ENCODE data around the gene DSCAML1.
"Not testable (repeated sequence)": the region's sequence is repeated elsewhere in the genome, so short reads cannot be mapped to it uniquely, and the experiment has no call there.

DSCAML1 gene

DNA sequence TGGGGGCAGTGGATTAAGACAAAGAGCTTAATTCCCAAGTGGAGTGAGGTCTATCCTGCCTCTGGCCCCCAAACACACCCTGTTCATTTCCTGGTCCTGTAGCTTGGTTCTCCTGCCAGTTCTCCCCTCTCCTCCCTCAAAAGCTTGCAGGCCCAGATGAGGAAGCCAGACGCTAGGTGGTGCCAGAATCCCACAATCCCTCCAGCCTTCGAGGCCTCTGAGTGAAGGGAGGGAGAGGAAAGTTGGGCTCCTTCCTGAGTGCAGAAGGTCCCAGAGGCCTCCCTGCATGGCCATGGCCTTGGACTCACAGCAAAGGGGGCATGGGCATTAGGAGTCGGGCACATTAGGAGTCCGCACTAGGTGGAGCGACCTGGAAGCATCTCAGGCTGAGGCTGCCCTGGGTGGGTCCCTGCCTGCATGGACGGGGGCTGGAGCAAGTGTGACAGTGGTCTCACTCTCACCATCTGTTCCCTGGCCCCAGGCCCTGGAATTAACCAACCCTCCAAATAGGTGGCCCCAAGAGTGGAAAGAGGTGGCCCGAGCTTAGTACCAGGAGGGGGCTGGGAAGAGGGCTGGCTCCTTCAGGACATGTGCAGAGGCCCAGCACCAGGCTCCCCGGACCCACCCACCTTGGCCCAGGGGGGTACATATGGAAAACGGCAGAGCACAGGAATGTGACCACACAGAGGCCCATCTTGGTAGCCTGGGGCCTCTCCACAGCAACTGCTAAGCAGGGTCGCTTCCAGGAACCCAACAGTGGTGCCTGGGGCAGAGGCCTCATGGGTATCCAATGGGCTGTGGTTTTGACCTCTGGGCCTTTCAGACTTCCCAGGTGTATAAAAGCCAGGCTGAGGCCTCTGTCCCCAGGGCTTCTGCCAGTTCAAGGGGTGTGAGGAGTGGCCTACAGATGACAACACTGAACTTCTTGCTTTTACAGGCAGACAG lies 22.4 kb upstream of the DSCAML1 start:
- DNase-seq (ENCODE audit: low read depth) = peak; percentile 11

DNA sequence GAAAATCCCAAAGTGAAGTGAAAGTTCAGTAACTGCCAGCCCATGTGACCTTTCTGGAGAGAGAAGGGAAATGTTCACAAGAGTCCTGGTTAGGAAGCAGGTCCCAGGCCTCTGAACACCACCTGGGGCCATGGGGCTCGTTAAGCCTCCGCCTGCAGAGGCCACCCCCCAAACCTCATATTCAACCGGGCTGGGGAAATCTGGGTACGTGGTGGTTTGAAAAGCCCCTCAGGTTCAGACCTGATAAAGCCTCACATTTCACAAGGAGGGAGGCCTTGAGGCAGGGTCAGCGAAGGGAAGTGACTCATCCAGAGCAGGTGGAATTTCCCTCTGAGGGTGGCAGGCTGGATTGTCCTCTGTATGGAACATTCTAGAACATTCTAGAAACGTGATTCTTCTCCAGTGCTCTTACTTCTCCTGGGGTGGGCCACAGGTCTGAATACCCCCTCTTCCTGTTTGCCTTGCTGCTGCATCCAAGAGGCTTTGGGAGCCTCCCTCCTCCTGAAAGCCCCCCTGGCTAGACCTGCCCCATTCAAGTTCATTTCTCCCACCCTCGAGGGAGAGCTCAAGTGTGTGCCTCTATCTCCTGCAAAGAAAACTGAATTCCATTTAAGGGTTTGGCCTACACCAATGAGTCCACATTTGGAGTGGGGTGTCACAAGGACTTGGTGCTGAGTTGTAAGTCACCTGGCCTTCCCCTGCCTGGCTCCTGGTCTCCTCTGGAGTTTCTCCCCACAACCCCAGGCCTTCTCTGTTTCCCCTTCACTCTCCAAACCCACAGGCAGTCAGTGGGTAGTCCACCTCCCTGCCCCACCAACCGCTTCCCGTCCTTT lies 21.2 kb upstream of the DSCAML1 start:
- no peak for DNase-seq (ENCODE audit: low read depth)

DNA sequence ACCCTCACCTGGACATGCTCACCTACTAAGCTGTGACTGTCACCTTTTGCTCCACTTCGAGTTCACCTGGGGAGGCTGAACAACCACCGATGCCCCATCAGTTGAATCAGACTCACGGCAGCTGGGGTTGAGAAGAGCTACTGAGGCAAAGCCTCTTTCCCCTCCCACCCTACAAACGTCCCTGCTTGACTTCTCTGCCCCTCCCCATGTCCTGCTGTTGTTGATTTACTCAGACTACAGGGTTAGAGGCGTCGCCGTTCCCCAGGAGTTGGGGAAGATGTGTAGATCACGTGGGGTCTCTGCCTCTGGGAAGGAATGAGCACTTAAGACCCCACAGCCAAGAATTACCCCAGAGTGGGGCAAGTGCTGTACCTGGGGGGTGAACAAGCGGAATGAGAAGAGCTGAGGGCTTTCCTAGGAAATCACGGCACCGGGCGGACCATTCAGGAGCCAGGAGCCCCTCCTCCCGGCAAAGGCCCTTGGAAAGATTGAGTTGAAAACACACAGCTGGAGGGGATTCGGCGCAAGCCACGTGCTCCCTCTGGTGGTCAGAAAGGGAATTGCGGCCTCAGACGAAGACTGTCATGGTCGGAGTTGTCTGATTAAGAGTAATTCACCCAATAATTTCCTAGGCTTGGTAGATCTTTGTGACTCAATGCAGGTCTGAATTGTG lies 20.5 kb upstream of the DSCAML1 start:
- DNase-seq (ENCODE audit: low read depth) = peak; percentile 28

DNA sequence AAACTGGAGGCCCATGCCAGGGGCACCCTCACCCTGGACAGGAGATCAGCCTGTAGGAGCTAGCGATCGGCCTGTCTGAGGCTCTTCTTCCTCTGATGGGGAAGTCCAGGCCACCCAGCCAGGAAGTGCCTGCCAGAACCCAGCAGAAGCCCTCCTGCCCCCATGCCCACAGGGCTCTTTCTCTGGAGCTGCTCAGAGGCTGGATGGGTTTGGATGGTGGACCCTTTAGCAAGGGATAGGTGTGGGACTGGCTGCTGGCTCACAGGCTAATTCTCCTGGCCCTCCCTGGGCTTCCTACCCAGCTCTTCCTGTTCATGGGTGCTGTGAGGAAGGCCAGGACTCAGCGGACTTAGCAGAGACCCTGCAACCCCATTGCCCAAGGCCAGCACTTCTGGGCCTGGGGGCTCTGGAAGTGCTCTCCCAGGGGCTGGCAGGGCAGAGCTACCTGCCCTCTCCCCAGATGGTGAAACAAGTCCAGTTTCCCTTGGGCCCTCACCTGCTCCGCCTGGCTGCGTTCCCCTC lies 19.9 kb upstream of the DSCAML1 start:
- DNase-seq (ENCODE audit: low read depth) = no peak

DNA sequence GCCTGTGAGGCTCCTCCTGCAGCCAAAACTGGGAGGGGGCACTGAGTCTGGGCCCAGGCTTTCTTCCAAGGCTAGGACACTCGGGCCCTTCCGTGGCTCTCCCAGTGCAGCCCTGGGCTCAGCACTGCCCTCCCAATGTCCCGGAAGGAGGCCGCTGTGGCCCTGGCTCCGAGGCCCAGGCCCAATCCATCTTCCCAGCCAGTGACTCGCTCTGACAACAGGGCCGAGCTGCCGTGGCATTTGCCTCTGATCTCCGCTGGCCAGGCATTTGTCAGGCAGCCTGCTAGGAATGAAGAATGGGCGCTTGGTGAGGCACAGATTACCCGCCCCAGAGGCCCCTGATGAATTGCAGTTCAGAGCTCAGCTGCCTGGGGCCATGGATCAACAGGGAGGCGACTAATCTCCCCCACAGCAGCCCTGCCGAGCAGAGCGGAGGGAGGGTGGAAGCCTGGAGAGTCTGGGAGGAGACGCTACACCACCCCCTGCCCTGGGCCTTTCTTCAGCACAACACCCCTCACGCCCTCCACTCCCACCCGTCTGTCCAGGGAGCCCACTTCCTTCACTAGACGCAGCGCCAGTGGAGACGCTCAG lies 19.2 kb upstream of the DSCAML1 start:
- no peak for DNase-seq (ENCODE audit: low read depth)

DNA sequence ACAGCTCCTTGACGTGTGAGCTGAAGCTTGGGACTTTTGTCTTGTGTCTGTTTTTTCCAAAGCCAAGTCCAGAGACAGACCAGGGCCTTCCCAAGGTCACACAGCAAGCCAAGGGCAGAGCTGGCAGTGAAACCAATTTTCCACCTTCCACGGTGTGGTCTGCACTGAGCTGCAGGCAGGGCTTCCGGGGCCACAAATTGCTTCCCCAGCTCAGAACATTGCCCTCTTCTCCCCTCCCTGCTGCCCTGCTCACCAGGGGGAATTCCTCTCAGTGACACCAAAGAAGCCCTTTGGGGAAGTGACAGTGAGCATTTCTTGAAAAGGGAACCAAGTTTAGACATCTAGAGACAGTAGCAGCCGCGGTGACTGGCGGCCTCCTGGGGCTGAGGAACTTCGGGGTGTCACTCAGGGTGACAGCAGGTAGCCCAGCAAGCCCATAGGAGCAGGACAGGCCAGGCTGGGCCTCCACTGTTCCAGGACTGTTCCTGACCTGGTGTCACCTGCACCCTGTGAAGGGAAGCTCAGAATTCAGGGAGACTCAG lies 18.3 kb upstream of the DSCAML1 start:
- no peak for DNase-seq (ENCODE audit: low read depth)

DNA sequence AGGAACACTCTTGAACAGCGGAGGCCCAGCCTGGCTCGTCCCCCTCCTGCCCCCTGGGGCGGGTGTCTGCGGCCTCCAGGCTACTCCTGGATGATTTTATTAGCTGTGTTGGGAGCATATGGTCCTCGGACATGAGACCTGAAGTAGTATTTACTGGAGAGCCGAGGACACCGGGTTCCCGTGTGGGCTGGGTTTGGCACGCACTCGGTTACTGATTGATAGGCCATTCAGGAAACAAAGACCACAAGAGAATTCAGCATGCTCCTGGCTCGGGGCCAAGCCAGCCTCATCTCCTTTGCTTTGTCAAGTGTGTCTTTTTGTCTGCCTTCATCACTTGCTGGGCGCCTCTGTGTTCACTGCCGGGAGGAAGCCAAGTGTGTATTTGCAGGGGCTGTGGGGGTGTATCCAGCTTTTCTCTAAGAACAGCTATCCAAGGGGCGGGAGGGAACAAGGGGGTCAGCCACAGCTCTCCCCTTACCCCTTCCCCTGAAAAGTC lies 17.8 kb upstream of the DSCAML1 start:
- no peak for DNase-seq (ENCODE audit: low read depth)

DNA sequence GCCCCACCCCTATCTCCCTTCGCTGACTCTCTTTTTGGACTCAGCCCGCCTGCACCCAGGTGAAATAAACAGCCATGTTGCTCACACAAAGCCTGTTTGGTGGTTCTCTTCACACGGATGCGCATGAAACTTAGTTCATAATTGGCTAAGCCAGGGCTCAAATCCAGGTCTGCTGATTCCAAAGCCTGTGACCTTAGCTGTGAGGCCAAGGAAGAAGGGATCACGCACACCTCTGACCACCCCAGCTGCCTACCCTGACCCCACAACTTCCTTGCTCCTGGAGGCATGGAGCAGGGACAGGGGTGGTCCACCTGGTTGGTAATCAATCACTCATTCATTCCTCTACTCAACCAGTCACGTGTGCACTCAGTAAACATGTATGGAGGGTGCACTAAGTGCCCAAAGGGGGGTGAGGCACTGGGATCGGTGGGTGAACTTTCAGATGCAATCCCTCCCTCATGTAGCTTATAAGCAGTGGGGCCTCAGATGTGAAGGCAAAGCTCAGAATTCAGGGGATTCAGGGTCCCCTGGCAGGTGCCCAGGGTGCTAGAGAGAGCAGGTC lies 17.3 kb upstream of the DSCAML1 start:
- DNase-seq (ENCODE audit: low read depth) = no peak

DNA sequence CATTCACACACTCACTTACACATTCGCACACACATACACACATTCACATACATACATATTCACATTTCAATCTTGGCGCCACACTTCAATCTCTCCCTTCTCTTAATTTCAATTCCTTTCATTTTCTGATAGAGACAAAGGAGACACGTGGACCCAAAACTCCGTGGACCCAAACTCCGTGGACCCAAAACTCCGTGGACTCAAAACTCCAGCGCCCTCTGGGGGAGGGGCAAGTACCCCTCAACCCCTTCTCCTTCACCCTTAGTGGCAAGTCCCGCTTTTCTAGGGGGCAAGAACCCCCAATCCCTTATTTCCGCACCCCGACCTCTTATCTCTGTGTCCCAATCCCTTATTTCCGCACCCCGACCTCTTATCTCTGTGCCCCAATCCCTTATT lies 13.0 kb upstream of the DSCAML1 start:
- not testable (repeated sequence) for DNase-seq (ENCODE audit: low read depth)

DNA sequence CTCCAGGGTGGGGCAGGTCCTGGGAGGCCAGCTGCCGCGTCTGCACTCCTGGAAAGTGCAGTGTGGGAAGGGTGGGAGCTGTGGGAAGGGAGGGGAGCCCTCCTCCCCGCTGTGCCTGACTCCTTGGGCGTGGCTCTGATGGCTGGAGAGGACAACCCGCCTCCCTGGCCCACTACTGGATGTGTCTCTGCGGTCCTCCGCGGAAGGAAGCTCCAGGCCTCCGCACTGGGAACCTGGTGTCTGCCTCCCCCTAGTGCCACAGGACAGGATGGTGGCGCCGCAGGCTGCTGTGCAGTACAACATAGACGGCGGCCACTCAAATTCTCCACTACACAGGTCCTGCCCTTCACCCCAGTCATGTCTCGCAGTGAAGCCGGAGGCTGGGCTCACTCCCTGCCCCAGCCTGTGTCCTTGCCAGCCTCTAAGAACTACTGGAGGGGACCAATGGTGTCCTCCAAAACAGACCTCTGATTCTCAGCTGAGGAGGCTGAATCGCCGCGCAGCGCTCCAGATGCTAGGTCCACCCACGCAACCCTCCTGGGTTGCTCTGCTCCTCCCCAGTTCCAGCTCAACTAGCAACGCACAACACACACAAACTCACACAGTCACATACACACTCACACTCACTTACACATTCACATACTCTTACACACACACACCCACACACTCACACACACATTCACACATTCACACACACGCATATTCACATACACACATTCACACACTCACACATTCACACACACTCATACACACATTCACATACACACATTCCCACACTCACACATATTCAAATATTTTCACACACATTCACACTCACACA lies 12.4 kb upstream of the DSCAML1 start:
- DNase-seq (ENCODE audit: low read depth) = peak; percentile 8

DNA sequence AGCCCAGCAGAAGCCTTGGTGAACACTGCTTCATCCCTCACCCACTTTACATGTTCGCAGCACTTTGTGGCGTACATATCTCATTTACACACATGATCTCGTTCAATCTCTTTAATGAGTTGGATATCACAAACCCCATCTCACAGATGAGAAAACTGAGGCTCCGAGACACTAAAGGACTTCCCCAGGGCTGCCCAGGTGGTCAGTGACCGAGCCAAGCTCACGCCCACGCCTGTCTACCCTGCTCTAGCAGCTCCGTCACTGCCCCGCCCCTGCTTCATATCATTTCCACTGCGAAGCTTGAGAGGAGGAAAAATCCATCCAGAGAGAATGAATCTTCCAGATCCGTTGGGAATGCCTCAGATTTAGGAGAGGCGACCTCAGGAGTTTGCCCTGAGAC lies 11.8 kb upstream of the DSCAML1 start:
- DNase-seq (ENCODE audit: low read depth) = no peak

DNA sequence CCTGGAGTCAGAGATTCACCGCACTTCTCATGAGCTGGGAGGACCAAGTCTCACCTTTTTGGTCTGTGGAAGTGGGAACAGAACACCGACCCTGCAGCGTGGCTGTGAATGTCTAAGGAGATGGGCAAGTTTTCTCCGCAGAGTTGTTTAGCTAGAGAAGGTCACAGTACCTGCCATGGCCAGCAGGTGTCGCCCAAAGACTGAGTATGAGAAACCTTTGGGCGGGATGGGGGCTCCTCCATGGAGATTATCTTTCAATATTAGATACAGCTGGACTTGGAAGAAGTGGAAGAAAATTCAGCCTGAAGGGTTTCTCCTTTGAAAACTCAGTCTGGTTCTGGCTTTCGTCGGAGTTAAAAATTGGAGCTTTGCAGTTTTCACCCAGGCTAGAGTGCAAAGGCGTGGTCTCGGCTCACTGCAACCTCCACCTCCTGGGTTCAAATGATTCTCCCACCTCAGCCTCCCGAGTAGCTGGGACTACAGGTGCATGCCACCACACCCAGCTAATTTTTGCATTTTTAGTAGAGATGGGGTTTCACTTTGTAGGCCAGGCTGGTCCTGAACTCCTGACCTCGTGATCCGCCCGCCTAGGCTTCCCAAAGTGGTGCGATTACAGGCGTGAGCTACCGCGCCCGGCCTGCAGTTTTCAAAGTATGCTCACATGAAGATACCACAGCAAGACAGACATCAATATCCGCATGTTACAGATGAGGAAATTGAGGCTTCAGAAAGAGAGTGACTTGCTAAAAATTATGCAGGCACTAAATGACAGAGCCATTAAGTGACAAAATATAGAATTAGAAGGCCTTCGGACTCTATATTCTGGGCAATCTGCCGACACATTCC lies 10.7 kb upstream of the DSCAML1 start:
- DNase-seq (ENCODE audit: low read depth) = peak; percentile 8

DNA sequence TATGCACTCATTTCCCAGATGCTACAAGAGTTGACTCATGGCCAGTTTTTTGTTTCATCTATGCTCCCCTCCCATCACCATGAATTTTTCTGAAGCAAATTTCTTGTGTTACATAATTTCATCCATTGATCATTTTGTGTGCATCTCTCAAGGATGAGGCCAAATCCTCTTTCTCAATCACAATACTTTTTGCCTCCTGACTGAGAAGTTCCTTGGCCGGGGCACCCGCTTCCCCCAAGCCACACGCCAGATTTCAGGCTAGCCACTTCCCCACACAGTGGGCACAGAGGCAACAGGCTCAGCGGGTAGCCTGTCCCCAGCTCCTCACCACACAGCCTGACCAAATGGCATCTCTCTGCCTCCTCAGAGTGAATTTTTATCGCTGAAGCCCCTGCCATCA lies 9.8 kb upstream of the DSCAML1 start:
- DNase-seq (ENCODE audit: low read depth) = no peak

DNA sequence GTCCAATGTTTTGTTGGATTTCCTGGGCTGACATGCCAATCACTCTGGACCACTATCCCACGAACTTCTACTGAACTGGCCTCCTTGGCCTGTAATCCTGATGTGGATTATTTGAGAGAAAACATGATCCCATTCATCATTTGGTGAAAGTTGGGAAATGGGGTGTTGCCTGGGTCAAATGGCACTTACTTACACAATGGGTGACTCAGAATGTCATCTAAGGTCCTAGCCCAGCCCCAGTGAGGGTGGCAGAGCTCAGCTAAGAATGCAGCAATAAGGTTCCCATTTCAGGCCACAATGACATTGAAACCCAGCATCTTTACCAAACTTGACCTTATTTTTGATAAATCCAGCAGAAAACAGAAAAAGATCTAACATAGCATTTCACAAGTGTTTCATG lies 8.0 kb upstream of the DSCAML1 start:
- no peak for DNase-seq (ENCODE audit: low read depth)

DNA sequence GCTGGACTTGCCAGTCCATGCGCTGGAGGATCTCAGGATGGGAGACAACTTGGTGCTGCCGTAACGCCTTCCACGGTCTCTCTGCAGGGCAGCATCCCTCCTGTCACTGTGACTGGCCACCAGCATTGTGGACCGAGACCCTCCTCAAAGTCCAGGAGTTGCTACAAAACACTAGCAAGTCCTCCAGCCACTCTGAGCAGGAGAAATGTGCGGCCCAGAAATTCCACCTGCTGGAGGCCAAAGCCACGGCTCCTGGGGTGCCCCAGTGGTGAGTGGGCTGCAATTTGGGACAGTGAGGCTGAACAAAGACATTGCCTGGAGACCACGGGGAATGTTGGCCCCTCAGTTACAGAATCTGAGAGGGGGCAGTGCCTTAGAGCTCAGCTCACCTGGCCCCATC lies 6.9 kb upstream of the DSCAML1 start:
- no peak for DNase-seq (ENCODE audit: low read depth)

DNA sequence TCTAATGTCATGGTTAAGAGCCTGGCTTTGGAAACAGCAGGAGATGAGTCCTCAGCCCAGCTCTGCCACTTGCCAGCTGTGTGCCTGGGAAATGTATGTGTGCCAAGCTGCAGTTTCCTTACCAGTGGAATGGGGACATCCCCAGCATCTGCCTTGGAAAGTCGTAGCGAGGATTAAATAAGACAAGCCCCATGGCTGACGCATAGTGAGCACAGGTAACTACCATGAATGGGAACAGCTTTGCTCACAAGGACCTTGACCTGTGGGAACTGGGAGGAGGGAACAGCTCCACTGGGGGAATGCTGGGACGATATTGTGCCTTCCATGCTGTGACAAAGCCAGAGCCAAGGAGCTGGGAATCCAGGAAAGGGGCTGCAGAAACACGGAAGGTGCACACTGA lies 2.6 kb upstream of the DSCAML1 start:
- DNase-seq (ENCODE audit: low read depth) = no peak

DNA sequence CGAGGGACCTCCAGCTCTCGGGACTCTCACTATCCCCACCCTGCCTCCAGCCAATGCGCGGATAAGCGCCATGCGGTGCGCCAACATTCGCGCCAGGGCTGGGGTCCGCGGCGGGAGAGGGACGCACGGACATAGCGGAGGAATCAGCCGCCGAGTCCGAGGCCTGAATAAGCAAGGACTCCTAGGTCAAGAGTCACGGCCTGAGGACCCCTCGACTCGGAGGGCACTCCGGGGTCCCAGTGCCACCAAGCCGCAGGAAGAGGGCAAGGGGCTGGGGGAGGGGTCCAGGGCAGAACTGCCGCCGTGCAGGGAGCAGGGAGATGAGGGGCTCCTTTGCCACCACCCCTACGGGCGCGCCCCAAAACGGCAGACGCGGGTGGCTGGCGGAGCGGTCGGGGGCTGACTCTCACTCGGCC lies 552 bp downstream of the DSCAML1 start:
- no peak for DNase-seq (ENCODE audit: low read depth)

DNA sequence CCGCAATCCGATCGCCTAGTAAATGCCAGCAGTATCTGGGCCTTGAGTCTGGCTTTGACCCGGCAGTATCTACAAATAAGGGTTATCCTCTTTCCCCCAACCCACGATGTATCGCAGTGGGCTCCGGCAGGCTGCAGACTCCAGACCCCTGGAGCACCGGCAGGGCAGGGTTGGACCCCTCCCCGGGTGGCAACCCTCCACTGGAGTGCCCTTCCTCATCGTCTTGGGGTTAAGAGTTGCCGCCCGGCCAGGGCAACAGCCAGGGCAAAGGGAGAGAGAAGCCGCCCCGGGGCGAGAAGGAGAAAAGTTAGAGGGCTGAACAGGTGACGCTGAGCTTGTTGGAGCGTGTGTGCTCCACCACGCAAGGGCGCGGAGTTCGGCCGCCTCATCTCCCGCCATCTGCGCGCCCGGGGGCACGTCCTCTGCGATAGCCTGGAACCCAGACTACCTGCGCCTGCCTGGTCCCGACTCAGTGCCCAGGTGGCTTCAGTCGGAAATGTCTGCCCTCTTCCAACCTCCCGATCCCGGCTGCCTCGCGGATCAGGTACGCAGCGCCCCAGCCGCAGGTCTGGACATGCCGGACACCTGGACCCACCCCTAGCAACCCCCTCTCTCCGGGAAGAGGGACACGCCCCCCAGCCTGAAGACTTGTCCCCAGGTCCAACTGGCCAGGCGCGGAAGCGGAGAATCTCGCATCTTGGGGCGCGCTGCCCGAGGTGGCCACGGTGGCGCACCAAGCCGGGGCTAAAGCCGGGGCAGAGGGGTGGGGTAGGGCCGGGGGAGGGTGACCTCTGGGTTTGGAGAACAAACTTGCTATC lies 1.2 kb downstream of the DSCAML1 start:
- DNase-seq (ENCODE audit: low read depth) = no peak

Data from GM04504 (cell line).